GM12801 (cell line): ENCODE measurements around the gene RAPGEF1.

Source experiments
- TF ChIP-seq, protein P1 (sequence below): IDR thresholded peaks from one replicate; pipeline ENCODE4 v1.5.1; 2011; ENCODE audit warnings: control low read depth; ENCODE audit not compliant: insufficient read length; ENCODE audit errors: extremely low read depth

RAPGEF1 gene

DNA sequence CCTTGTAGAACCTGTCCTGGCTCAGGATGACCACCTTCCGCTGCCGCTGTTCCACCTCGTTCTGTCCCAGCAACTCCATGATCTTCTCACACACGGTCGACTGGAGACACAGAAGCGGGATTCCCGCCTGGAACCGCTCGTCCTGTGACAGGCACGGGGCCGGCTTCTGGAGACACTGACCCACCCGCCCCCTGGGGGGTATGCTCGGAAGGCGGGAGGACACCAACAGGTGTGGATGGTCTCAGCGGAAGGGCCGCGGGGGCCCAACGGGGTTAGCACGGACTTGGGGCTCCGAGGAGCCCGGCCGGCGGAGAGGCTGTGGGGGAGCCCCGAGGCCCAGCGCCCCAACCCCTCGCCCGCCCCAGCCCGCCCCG lies 209.3 kb downstream of the RAPGEF1 start:
- TF ChIP-seq, protein P1, sequence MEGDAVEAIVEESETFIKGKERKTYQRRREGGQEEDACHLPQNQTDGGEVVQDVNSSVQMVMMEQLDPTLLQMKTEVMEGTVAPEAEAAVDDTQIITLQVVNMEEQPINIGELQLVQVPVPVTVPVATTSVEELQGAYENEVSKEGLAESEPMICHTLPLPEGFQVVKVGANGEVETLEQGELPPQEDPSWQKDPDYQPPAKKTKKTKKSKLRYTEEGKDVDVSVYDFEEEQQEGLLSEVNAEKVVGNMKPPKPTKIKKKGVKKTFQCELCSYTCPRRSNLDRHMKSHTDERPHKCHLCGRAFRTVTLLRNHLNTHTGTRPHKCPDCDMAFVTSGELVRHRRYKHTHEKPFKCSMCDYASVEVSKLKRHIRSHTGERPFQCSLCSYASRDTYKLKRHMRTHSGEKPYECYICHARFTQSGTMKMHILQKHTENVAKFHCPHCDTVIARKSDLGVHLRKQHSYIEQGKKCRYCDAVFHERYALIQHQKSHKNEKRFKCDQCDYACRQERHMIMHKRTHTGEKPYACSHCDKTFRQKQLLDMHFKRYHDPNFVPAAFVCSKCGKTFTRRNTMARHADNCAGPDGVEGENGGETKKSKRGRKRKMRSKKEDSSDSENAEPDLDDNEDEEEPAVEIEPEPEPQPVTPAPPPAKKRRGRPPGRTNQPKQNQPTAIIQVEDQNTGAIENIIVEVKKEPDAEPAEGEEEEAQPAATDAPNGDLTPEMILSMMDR: no peak

DNA sequence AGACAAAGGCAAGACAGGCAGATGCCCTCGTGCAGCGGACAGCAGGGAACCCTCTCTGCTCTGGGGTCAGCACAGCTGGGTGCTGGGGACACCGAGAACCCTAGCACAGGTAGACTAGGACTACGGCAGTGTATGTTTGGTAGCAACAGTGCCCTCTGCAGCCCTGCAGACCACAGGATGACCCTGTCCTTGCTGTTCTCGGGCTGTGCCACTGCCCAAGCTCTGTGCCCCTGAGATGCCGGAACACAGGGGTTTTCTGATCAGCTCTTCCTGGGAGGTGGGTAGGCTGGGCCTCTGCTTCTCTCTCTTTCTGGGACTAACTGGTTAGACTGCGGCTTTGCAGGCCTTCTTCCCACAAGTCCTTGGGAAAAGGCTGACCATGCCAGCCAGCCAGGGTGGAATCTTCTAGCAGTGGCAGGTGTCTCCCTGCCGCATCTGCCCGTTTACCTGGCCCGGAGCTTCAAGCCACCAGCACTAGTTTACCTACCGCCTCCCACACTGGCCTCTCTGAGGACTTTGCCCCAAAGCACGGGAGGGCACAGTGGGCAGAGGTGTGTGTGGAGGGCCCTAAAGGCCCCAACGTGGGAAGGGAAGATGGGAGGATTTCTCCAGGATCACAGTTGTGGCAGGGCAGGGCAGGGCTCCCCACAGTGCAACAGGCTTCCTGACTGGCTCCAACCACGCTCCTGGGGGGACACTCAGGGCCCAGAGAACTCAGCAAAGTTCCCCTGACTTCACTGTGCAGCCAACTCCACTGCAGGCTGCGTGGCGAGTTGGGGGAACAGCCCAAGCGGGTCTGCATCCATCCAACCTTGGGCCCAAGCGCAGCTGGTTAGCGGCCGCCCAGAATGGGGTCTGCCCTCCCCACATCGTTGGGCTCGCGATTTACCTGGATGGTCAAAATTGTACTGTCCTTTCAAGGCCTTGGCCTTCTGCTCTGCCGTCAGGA lies 210.0 kb downstream of the RAPGEF1 start:
- TF ChIP-seq, protein P1: no peak

DNA sequence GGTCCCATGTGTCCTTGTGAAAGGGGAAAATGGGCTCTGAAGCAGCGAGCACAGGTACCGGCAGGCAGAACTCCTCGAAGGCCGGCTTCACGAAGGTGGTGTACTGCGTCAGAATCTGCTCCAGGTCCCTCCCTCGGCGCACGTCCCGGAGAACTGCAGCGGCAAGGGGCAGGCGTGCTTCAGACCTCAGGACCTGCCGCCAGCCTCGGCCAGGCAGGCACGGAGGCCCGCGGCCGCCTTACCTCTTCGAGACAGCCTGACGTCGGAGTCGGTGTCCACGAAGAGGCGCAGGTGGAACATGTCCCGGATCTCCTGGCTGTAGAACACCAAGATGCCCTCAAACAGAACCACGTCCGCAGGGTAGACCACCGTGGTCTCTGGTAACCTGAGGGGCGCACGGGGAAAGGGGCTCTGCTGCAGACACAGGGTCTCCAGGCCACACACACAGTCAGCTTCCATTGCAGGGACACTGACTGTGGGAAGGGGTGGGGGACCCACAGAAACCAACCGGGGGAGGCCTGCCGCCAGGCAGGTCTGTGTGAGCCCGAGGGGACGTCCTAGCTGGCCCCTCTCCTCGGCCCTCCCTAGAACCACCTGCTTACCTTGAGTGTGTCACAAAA lies 210.9 kb downstream of the RAPGEF1 start:
- TF ChIP-seq, protein P1: no peak

DNA sequence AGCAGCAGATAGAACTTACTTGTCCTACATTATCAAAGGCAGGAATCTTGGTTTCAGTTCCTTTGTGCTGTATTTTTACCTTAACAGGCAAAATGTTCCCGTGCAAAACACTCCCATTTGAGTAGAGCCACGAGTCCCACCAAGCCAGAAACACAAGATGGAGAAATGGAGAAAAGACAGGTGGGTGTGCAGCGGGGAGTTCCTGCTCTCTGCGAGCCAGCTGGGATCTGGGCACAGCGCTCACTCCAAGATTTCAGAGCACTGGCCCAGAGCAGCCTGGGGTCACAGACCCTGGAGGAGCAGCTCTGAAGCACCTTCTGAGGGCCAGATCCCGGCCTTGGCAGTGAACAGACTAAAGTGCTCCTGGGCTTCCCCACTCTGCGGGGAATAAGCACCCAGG lies 211.7 kb downstream of the RAPGEF1 start:
- TF ChIP-seq, protein P1: no peak
